OCI-LY7 (cell line): ENCODE results near the gene NEUROG2.

Experiments
- CTCF ChIP-seq: fragments of 200-600 bp; sonication (generic); conservative IDR thresholded peaks from 2 replicates; pipeline ENCODE4 v1.5.1; 2014; ENCODE audit warnings: mild to moderate bottlenecking, antibody characterized with exemption, low read length, moderate library complexity, mixed read lengths
- EZH2phosphoT487 ChIP-seq: fragments of 200-600 bp; sonication (generic); IDR thresholded peaks from 2 replicates; pipeline ENCODE4 v1.6.1; 2018; ENCODE audit warnings: low read depth, borderline replicate concordance, mild to moderate bottlenecking, mixed run types, antibody characterized with exemption, low read length, moderate library complexity, mixed read lengths

DNA sequence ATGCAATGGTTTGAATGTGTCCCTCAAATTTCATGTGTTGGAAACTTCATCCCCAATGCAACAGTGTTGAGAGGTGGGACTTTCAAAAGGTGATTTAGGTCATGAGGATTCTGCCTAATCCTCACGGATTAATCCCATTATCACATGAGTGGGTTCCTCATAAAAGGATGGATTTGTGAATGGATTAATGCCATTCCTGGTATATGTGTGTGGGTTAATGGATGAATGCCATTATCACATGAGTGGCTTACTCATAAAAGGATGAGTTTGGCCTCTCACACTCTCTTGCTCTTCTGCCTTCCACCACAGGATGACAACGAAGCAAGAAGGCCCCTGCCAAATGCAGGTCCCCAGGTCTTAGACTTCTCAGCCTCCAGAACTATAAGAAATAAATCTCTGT, 30.5 kb upstream of the NEUROG2 start:
- TF ChIP-seq CTCF (no peak), EZH2phosphoT487 (no peak)
